SK-N-SH (cell line): ENCODE data around the gene TENT4A.

Experiments
- EP300 ChIP-seq, 2 experiments: IDR thresholded peaks; 2 replicates each; pipeline versions ENCODE4 v1.4.0 to v1.6.1; 2012; ENCODE audit warnings: borderline replicate concordance in 1 of 2, low read depth in 1 of 2, low read length in 1 of 2
- GABPA ChIP-seq: IDR thresholded peaks from 2 replicates; pipeline ENCODE4 v1.4.0; 2012; ENCODE audit warnings: low read depth, mild to moderate bottlenecking
- JUND ChIP-seq: IDR thresholded peaks from 2 replicates; pipeline ENCODE4 v1.4.0; 2012
- POLR2AphosphoS5 ChIP-seq: IDR thresholded peaks from 2 replicates; pipeline ENCODE4 v1.6.1; 2012; ENCODE audit warnings: low read depth, low read length
- RFX5 ChIP-seq: IDR thresholded peaks from 2 replicates; pipeline ENCODE4 v1.6.1; 2012; ENCODE audit warnings: mild to moderate bottlenecking, improper control_type of control experiment, low read length
- SIN3A ChIP-seq: IDR thresholded peaks from 2 replicates; pipeline ENCODE4 v1.6.1; 2012; ENCODE audit warnings: low read depth, mild to moderate bottlenecking, low read length, moderate library complexity, borderline replicate concordance
- SMC3 ChIP-seq: IDR thresholded peaks from 2 replicates; pipeline ENCODE4 v1.6.1; 2012; ENCODE audit warnings: low read depth, low read length, improper control_type of control experiment
- TCF12 ChIP-seq: IDR thresholded peaks from 2 replicates; pipeline ENCODE4 v1.4.0; 2012
- TF ChIP-seq, protein P1 (sequence below): fragments of 200-600 bp; sonication (generic); IDR thresholded peaks from 2 replicates; pipeline ENCODE4 v1.6.1; 2017; ENCODE audit warnings: antibody characterized with exemption, mild to moderate bottlenecking, moderate library complexity

DNA sequence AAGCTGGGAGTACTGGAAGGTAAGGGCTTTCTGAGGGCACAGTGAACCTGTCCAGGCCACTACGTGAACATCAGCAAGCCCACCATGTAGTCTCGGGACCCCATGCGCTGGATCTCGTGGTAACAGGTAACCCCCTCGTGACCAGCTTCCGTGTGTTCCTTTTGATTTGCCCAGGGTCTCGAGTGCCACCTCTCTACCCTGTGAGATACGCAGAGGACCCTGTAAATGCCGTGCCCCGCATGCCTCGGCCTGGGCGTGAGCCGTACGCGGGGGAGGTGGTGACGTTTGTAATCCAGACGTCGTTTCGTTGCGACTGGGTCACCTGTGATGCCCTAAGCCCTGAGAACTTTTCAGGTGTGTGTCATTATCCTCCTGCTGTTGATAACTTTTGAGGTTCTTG is 45.5 kb downstream of the TENT4A start:
- TF ChIP-seq JUND (no peak), SMC3 (no peak), RFX5 (no peak), SIN3A (no peak), EP300 (IDR thresholded peaks at IDR 0.05; ENCODE audit: borderline replicate concordance in 1 of 2, low read depth in 1 of 2, low read length in 1 of 2) (no peak), TCF12 (no peak), GABPA (no peak), POLR2AphosphoS5 (no peak)
- TF ChIP-seq, protein P1, sequence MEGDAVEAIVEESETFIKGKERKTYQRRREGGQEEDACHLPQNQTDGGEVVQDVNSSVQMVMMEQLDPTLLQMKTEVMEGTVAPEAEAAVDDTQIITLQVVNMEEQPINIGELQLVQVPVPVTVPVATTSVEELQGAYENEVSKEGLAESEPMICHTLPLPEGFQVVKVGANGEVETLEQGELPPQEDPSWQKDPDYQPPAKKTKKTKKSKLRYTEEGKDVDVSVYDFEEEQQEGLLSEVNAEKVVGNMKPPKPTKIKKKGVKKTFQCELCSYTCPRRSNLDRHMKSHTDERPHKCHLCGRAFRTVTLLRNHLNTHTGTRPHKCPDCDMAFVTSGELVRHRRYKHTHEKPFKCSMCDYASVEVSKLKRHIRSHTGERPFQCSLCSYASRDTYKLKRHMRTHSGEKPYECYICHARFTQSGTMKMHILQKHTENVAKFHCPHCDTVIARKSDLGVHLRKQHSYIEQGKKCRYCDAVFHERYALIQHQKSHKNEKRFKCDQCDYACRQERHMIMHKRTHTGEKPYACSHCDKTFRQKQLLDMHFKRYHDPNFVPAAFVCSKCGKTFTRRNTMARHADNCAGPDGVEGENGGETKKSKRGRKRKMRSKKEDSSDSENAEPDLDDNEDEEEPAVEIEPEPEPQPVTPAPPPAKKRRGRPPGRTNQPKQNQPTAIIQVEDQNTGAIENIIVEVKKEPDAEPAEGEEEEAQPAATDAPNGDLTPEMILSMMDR: no peak
